GM10266 (cell line): ENCODE results near the gene NRXN3.

ENCODE experiments used
- DNase-seq: peaks from one replicate; pipeline ENCODE4 v3.0.0; 2012; ENCODE audit errors: extremely low spot score
- CTCF ChIP-seq: IDR thresholded peaks from 2 replicates; pipeline ENCODE4 v1.5.1; 2012; ENCODE audit warnings: mild to moderate bottlenecking, low read depth; ENCODE audit not compliant: control insufficient read depth, insufficient read depth; ENCODE audit errors: missing control alignments

NRXN3 gene

GRCh38 chr14:78202163-78202562 is 32.0 kb downstream of the NRXN3 start:
- no peak for TF ChIP-seq CTCF
- DNase-seq = no peak

DNA sequence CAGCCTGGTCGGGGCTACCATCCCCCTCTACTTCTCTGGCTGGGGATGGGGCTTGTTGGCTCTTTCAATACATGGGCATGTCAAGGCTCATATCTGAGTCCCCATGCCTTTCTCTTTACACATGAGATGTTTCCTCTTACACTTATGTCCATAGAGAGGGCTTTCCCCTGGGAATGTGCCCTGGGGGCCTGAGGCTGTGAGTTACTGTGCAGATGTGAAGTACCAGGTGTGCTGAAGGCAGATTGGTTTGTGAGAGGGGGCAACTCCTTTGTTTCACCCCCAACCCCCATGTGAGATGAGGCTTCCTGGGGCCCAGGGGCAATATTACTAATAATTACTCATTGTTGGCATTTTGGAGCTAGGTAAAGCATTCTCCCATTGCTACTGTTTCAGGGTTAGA is 32.8 kb downstream of the NRXN3 start:
- TF ChIP-seq CTCF = no peak
- DNase-seq = no peak

DNA sequence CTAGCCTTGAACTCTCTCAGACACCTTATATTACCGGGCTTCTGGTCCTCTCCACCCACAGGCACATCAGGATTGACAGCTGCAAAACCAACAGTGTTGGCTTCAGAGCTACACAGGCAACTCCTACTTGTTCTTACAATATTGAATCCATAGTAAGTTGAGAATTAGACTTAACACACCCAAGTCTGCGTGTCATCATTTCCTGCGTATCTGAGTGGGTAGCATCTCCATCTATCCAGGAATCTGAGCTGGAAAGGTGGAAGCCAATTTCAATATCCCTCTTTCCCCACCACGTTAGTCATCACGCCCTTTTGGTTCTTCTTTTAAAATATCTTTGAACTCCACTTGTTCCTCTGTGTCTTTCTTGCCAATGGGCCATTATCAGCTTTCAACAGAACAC is 37.2 kb downstream of the NRXN3 start:
- no peak for TF ChIP-seq CTCF
- DNase-seq = no peak

- TF ChIP-seq CTCF = no peak
Observed at GRCh38 chr14:78220273-78220672, 50.1 kb downstream of the NRXN3 start.

GRCh38 chr14:78222746-78223145 is 52.6 kb downstream of the NRXN3 start:
- no peak for TF ChIP-seq CTCF

More at GRCh38 chr14:78220273-78220672, 50.1 kb downstream of the NRXN3 start:
- DNase-seq = no peak

DNA sequence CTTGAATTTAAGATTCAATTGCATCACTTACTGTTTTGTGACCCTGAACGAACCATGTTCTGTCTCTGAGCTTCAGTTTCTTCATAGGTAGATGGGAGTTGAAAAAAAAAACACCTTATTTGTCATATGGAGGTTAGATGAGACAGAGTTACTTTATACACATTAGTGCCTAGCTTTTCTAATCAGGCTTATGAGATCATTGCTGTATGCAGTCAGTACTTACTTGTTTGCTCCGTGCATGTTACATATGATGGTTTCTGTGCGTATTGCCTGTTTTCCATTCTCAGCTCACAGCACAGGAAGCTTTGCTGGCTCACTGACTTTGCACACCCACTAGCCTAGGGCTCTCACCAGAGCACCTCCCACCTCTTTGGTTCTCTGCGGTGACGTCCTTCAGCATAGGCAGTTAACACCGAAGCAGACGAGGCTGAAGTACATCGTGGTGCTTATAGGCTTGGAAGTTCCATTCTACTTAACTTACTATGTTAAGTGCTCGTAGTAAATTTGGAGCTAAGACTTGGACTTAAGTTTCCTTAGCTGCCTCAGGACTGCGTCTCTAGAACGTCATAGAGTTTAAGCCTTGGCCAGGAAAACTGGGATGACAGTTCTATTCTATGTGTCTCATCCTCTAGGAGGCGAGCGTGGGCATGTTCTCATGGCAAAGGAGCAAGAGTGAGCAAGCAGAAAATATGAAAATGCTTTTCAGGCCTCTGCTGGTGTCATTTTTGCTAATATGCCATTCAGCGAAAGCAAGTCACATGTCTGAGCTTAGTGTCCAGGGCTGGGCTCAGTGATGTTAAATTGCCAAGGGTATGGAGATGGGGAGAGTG is 57.3 kb downstream of the NRXN3 start:
- no peak for TF ChIP-seq CTCF
- DNase-seq = no peak

More at GRCh38 chr14:78222746-78223145, 52.6 kb downstream of the NRXN3 start:
- DNase-seq = no peak

GRCh38 chr14:78228702-78229327 is 58.6 kb downstream of the NRXN3 start:
- no peak for DNase-seq
- TF ChIP-seq CTCF = no peak
